ENCODE data around the gene PIK3AP1.

The PIK3AP1 gene

DNA sequence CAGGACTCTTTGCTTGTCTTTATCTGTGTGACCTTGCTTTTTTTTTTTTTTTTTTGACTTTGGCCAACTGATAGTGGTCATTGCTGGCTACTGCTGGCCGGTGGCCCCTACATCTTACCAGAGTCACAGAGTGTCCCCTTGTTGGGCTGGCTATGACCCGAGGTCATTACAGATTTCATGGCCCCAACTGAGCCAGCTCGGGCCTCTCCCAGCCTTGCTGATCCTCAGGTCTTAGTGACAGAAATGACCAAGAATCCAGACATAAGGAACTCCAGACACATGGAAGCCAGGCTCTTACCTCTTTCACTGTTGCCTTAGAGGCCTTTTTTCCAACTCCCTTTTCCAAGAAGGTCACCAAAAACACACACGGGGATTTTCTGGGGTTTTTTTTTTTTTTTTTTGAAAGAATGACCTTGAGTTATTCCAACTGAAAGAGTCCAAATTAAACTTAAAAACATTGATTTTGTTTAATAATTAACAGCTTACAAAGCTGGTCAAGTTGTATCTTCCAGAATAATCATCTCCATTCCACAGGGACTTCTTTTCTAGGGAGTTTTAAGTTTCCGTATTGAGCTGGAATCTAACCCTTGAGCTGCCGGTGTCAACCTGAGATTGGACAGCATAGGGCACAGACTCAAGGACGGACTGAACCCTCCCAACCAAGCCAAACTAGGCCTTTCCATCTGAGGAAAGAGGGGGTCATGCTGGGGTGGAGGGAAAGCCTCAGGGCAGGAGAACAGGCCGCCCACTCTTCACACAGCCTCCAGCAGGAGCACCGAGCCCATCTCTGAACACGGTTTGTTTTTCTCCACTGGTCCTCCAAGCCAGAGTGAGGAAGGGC, 43.8 kb downstream of the PIK3AP1 start:
- no peak for DNase-seq
- Mint-ChIP-seq H3K27me3 (ENCODE audit: low read depth, poor library complexity) (peaks cover 5% of the 10 kb centered on the region), H3K4me3 (no peak overlapping the region), H3K27ac (no peak overlapping the region), H3K9me3 (peaks cover 4% of the 10 kb centered on the region), H3K36me3 (ENCODE audit: low read depth) (no peaks in the 10 kb centered on the region), H3K4me1 (peaks cover 57% of the 10 kb centered on the region)
- TF ChIP-seq CTCF (IDR thresholded peaks at IDR 0.05): no peak

- peaks cover 4% of the 10 kb centered on the region for H3K9me3 Mint-ChIP-seq
- no peak overlapping the region for H3K27ac Mint-ChIP-seq
- peaks cover 59% of the 10 kb centered on the region for H3K4me1 Mint-ChIP-seq
- peaks cover 5% of the 10 kb centered on the region for H3K27me3 Mint-ChIP-seq (ENCODE audit: low read depth, poor library complexity)
- H3K4me3 Mint-ChIP-seq: no peak overlapping the region
- no peak for TF ChIP-seq CTCF (IDR thresholded peaks at IDR 0.05)
- H3K36me3 Mint-ChIP-seq (ENCODE audit: low read depth): no peaks in the 10 kb centered on the region
- DNase-seq: no peak
Observed at GRCh38 chr10:96675846-96676245, 44.5 kb downstream of the PIK3AP1 start.

- H3K4me3 Mint-ChIP-seq: peak overlapping the region; percentile 50
- H3K9me3 Mint-ChIP-seq: peaks cover 4% of the 10 kb centered on the region
- no peak for TF ChIP-seq CTCF (IDR thresholded peaks at IDR 0.05)
- peaks cover 72% of the 10 kb centered on the region for H3K4me1 Mint-ChIP-seq
- peaks cover 6% of the 10 kb centered on the region for H3K27me3 Mint-ChIP-seq (ENCODE audit: low read depth, poor library complexity)
- H3K36me3 Mint-ChIP-seq (ENCODE audit: low read depth): no peaks in the 10 kb centered on the region
- DNase-seq: peak; percentile 19
- peak overlapping the region; percentile 76 for H3K27ac Mint-ChIP-seq
Observed at GRCh38 chr10:96673318-96674099, 46.8 kb downstream of the PIK3AP1 start.

- Mint-ChIP-seq H3K27me3 (ENCODE audit: low read depth, poor library complexity) (peaks cover 7% of the 10 kb centered on the region), H3K36me3 (ENCODE audit: low read depth) (no peaks in the 10 kb centered on the region), H3K27ac (peak overlapping the region; percentile 76), H3K4me3 (no peak overlapping the region), H3K9me3 (peaks cover 4% of the 10 kb centered on the region), H3K4me1 (peaks cover 71% of the 10 kb centered on the region)
- no peak for TF ChIP-seq CTCF (IDR thresholded peaks at IDR 0.05)
- DNase-seq: no peak
Observed at GRCh38 chr10:96672481-96673175, 47.7 kb downstream of the PIK3AP1 start.

DNA sequence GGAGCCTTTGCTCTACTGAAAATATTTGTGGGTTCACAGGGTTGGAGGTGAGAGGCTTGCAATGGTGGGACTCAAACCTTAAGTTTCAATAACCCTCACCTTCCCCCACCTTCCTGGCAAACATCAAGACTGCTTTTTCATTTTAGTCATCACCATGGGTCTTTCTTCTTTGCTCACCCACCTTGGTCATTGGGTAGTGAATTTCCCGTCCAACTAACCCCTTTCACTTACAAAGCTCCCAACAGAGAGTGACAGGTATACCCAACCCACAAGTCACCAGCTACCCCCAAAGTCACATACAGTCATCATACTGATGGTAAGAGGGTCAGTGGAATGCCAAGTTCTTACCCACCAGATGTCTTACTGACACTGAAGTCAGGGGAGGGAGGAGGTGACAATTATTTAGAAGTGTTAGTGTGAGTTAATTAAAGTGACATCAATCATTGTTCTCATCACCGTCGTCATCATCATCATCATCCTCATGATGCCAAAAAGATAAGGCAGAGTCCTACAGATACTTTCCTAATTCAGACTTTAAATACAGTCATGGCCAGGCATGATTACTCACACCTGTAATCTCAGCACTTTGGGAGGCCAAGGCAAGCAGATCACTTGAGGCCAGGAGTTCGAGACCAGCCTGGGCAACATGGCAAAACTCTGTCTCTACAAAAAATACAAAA, 49.0 kb downstream of the PIK3AP1 start:
- H3K36me3 Mint-ChIP-seq (ENCODE audit: low read depth): no peaks in the 10 kb centered on the region
- peaks cover 3% of the 10 kb centered on the region for H3K27me3 Mint-ChIP-seq (ENCODE audit: low read depth, poor library complexity)
- H3K9me3 Mint-ChIP-seq: no peaks in the 10 kb centered on the region
- no peak for TF ChIP-seq CTCF (IDR thresholded peaks at IDR 0.05)
- peaks cover 62% of the 10 kb centered on the region for H3K4me1 Mint-ChIP-seq
- H3K27ac Mint-ChIP-seq: no peak overlapping the region
- no peak overlapping the region for H3K4me3 Mint-ChIP-seq
- DNase-seq: no peak

Measured in nephron progenitor cell (in vitro differentiated cells).